NCI-H2107 treated with DMSO at 0.1 percent for 48 hours (cell line): ENCODE results near the gene ATP13A1.
"Not testable (repeated sequence)": the region's sequence is repeated elsewhere in the genome, so short reads cannot be mapped to it uniquely, and the experiment has no call there.

Experiments used
- DNase-seq: peaks from one replicate; lab custom pipeline; 2025; ENCODE audit not compliant: unreplicated experiment; lab: John Stamatoyannopoulos, UW

Gene ATP13A1

GRCh38 chr19:19624032-19624570, 39.4 kb downstream of the ATP13A1 start:
- no peak for DNase-seq

- no peak for DNase-seq
Measured at GRCh38 chr19:19623383-19623782, 40.1 kb downstream of the ATP13A1 start.

- DNase-seq = no peak
Measured at GRCh38 chr19:19619849-19620210, 43.6 kb downstream of the ATP13A1 start.

- DNase-seq = no peak
Measured at GRCh38 chr19:19619181-19619848, 44.2 kb downstream of the ATP13A1 start.

- peak; percentile 90 for DNase-seq
Measured at GRCh38 chr19:19618219-19619051, 45.0 kb downstream of the ATP13A1 start, which contains the start of gene PBX4. PBX4 (minus strand) TSS chr19:19618687; CDS start chr19:19618629, 58 bp downstream.

- no peak for DNase-seq
Measured at GRCh38 chr19:19615086-19615485, 48.4 kb downstream of the ATP13A1 start.

- DNase-seq = no peak
Measured at GRCh38 chr19:19613506-19613905, 50.0 kb downstream of the ATP13A1 start.

GRCh38 chr19:19610376-19611202, 52.9 kb downstream of the ATP13A1 start:
- DNase-seq = no peak

- DNase-seq = not testable (repeated sequence)
Measured at GRCh38 chr19:19606686-19607085, 56.8 kb downstream of the ATP13A1 start.

GRCh38 chr19:19606021-19606420, 57.5 kb downstream of the ATP13A1 start:
- DNase-seq = no peak

- no peak for DNase-seq
Measured at GRCh38 chr19:19602713-19603324, 60.7 kb downstream of the ATP13A1 start.

- DNase-seq = no peak
Measured at GRCh38 chr19:19602136-19602712, 61.3 kb downstream of the ATP13A1 start.

GRCh38 chr19:19600793-19601330, 62.6 kb downstream of the ATP13A1 start:
- DNase-seq = no peak

- not testable (repeated sequence) for DNase-seq
Measured at GRCh38 chr19:19598728-19599451, 64.6 kb downstream of the ATP13A1 start.

- DNase-seq = no peak
Measured at GRCh38 chr19:19597809-19598306, 65.6 kb downstream of the ATP13A1 start.
